SK-N-SH (cell line): ENCODE results near the gene ATP8B3. TPM values are rescaled to one million over a fixed set of nuclear protein-coding genes. Genes with fewer than 3 reads are reported as not detected.
A peak's percentile ranks its signal among the peaks of the same experiment; 100 is the strongest.

ENCODE experiments used
- CTCF ChIA-PET: fragments of 300-600, 350-600 bp; formaldehyde crosslinking; extraction: SDS; loops from one replicate; lab custom pipeline; 2021; lab: Yijun Ruan, JAX
- POLR2A ChIA-PET: fragments of 350-600 bp; sonication (Branson Sonifier 250); formaldehyde crosslinking; extraction: SDS; loops from one replicate; lab custom pipeline; 2020; ENCODE audit warnings: antibody characterized with exemption, inconsistent platforms; lab: Yijun Ruan, JAX
- DNase-seq: peaks from one replicate; pipeline ENCODE4 v3.0.0; 2012
- H2AFZ ChIP-seq: fragments of 200-600 bp; sonication (generic); 2 replicates; pipeline ENCODE4 v1.8.1; 2016; ENCODE audit warnings: antibody characterized with exemption, mild to moderate bottlenecking, low read depth
- H3F3A ChIP-seq: fragments of 200-600 bp; sonication (generic); replicated peaks from 2 replicates; pipeline ENCODE3; 2016; ENCODE audit warnings: antibody characterized with exemption, mild to moderate bottlenecking; ENCODE audit not compliant: insufficient read depth
- H3K27ac ChIP-seq, 2 experiments: fragments of 200-500 bp in 1 of 2; fragments of 200-600 bp in 1 of 2; sonication (Bioruptor generic) in 1 of 2; sonication (generic), shearing (Covaris generic) in 1 of 2; 2 replicates each; pipeline versions ENCODE4 v1.5.1 to v1.6.1; 2014 to 2016; ENCODE audit warnings: low read depth in 2 of 2, inconsistent platforms in 1 of 2, low read length in 1 of 2, mild to moderate bottlenecking in 1 of 2, mixed read lengths in 1 of 2
- H3K27me3 ChIP-seq: fragments of 200-600 bp; sonication (generic), shearing (Covaris generic); 2 replicates; pipeline ENCODE4 v1.6.1; 2016; ENCODE audit warnings: mixed run types; ENCODE audit not compliant: insufficient read depth
- H3K36me3 ChIP-seq, 2 experiments: fragments of 200-500 bp in 1 of 2; fragments of 200-600 bp in 1 of 2; sonication (Bioruptor generic) in 1 of 2; sonication (generic) in 1 of 2; replicated peaks in 1 of 2; 2 replicates each; pipeline versions ENCODE3 to v1.5.1; 2014 to 2016; ENCODE audit warnings: low read length in 1 of 2, mild to moderate bottlenecking in 1 of 2; ENCODE audit not compliant: insufficient read depth in 2 of 2, control insufficient read depth in 1 of 2
- H3K4me1 ChIP-seq, 2 experiments: fragments of 200-500 bp in 1 of 2; fragments of 200-600 bp in 1 of 2; sonication (Bioruptor generic) in 1 of 2; sonication (generic), shearing (Covaris generic) in 1 of 2; 2 replicates each; pipeline versions ENCODE4 v1.5.1 to v1.6.1; 2014 to 2016; ENCODE audit warnings: low read depth in 1 of 2, low read length in 1 of 2, mixed run types in 1 of 2; ENCODE audit not compliant: insufficient read depth in 2 of 2, control insufficient read depth in 1 of 2
- H3K4me2 ChIP-seq: fragments of 200-600 bp; sonication (generic), shearing (Covaris generic); 2 replicates; pipeline ENCODE4 v1.6.1; 2017; ENCODE audit warnings: mixed run types
- H3K4me3 ChIP-seq, 2 experiments: fragments of 200-500 bp in 1 of 2; fragments of 200-600 bp in 1 of 2; sonication (Bioruptor generic) in 1 of 2; sonication (generic), shearing (Covaris generic) in 1 of 2; 2 replicates each; pipeline versions ENCODE4 v1.5.1 to v1.8.1; 2014 to 2016; ENCODE audit warnings: low read depth in 2 of 2, inconsistent platforms in 1 of 2, low read length in 1 of 2, mild to moderate bottlenecking in 1 of 2, mixed read lengths in 1 of 2, moderate library complexity in 1 of 2
- H3K79me2 ChIP-seq: fragments of 200-600 bp; sonication (generic); 2 replicates; pipeline ENCODE4 v1.8.1; 2017; ENCODE audit warnings: mild to moderate bottlenecking; ENCODE audit not compliant: insufficient read depth
- H3K9ac ChIP-seq: fragments of 200-600 bp; sonication (generic); 2 replicates; pipeline ENCODE4 v1.6.1; 2017; ENCODE audit warnings: mixed run types
- H3K9me2 ChIP-seq: fragments of 200-600 bp; sonication (generic); 2 replicates; pipeline ENCODE4 v1.6.1; 2017; ENCODE audit warnings: mixed run types
- H3K9me3 ChIP-seq: fragments of 200-600 bp; sonication (generic); 2 replicates; pipeline ENCODE4 v1.6.1; 2017; ENCODE audit warnings: mixed run types, mild to moderate bottlenecking, moderate library complexity
- H4K20me1 ChIP-seq: fragments of 200-600 bp; sonication (generic); 2 replicates; pipeline ENCODE4 v1.6.1; 2017; ENCODE audit warnings: mild to moderate bottlenecking, mixed run types; ENCODE audit not compliant: insufficient read depth
- CTCF ChIP-seq: fragments of 200-600 bp; sonication (generic); IDR thresholded peaks from 2 replicates; pipeline ENCODE4 v1.6.1; 2017; ENCODE audit warnings: antibody characterized with exemption, mild to moderate bottlenecking, moderate library complexity
- ELF1 ChIP-seq: IDR thresholded peaks from 2 replicates; pipeline ENCODE4 v1.4.0; 2012
- EP300 ChIP-seq, 2 experiments: IDR thresholded peaks; 2 replicates each; pipeline versions ENCODE4 v1.4.0 to v1.6.1; 2012; ENCODE audit warnings: borderline replicate concordance in 1 of 2, low read depth in 1 of 2, low read length in 1 of 2
- EZH2phosphoT487 ChIP-seq: fragments of 200-600 bp; sonication (generic); IDR thresholded peaks from 2 replicates; pipeline ENCODE4 v1.6.1; 2017; ENCODE audit warnings: low read depth, mixed run types, mild to moderate bottlenecking, antibody characterized with exemption, moderate library complexity, borderline replicate concordance
- FOSL2 ChIP-seq: IDR thresholded peaks from 2 replicates; pipeline ENCODE4 v1.4.0; 2012; ENCODE audit warnings: low read depth, mild to moderate bottlenecking, moderate library complexity, borderline replicate concordance
- FOXJ3 ChIP-seq: sonication (generic); formaldehyde crosslinking; IDR thresholded peaks from 2 replicates; pipeline ENCODE4 v1.5.1; 2020; ENCODE audit warnings: mild to moderate bottlenecking, missing genetic modification reagents
- GABPA ChIP-seq: IDR thresholded peaks from 2 replicates; pipeline ENCODE4 v1.4.0; 2012; ENCODE audit warnings: low read depth, mild to moderate bottlenecking
- MXI1 ChIP-seq: IDR thresholded peaks from 2 replicates; pipeline ENCODE4 v1.6.1; 2012; ENCODE audit warnings: mild to moderate bottlenecking, low read depth, low read length, improper control_type of control experiment
- NFIC ChIP-seq: IDR thresholded peaks from 2 replicates; pipeline ENCODE4 v1.4.0; 2012; ENCODE audit warnings: borderline replicate concordance
- POLR2AphosphoS5 ChIP-seq: IDR thresholded peaks from 2 replicates; pipeline ENCODE4 v1.6.1; 2012; ENCODE audit warnings: low read depth, low read length
- RAD21 ChIP-seq: IDR thresholded peaks from 2 replicates; pipeline ENCODE4 v1.6.1; 2012; ENCODE audit warnings: mild to moderate bottlenecking, low read length
- RCOR1 ChIP-seq: fragments of 150-350 bp; IDR thresholded peaks from 2 replicates; pipeline ENCODE4 v1.6.1; 2017; ENCODE audit warnings: antibody characterized with exemption, low read length
- REST ChIP-seq: IDR thresholded peaks from 2 replicates; pipeline ENCODE4 v1.6.1; 2012; ENCODE audit warnings: mild to moderate bottlenecking, low read depth, low read length, moderate library complexity
- RXRA ChIP-seq: IDR thresholded peaks from 2 replicates; pipeline ENCODE4 v1.4.0; 2012; ENCODE audit warnings: low read depth, mild to moderate bottlenecking, borderline replicate concordance
- SMC3 ChIP-seq: IDR thresholded peaks from 2 replicates; pipeline ENCODE4 v1.6.1; 2012; ENCODE audit warnings: low read depth, low read length, improper control_type of control experiment
- TAF1 ChIP-seq: IDR thresholded peaks from 2 replicates; pipeline ENCODE4 v1.6.1; 2012; ENCODE audit warnings: low read depth, mild to moderate bottlenecking, low read length, moderate library complexity, borderline replicate concordance
- TEAD4 ChIP-seq: IDR thresholded peaks from 2 replicates; pipeline ENCODE4 v1.4.0; 2012; ENCODE audit warnings: mild to moderate bottlenecking, borderline replicate concordance; ENCODE audit not compliant: insufficient read depth
- YY1 ChIP-seq: IDR thresholded peaks from 2 replicates; pipeline ENCODE4 v1.4.0; 2012; ENCODE audit warnings: low read depth, mild to moderate bottlenecking
- ZBTB33 ChIP-seq: IDR thresholded peaks from 2 replicates; pipeline ENCODE4 v1.4.0; 2012; ENCODE audit warnings: low read depth, borderline replicate concordance
- WGBS: methylation state at CpG from one replicate; pipeline ENCODE4 v1.1.6; 2017; ENCODE audit warnings: low lambda C conversion rate; 5-methylcytosine and 5-hydroxymethylcytosine counted together
- polyA plus RNA-seq, 3 experiments: library from polyadenylated mRNA; depleted of rRNA; stranded (reverse); fragments of >200 nt; gene quantifications; 2 replicates each; pipeline ENCODE4 v1.2.3, GENCODE V29; 2012

ATP8B3 gene
- polyA plus RNA-seq, 1 of the 3 experiments (the other 2 are of a cell fraction) = 8.0 TPM

GRCh38 chr19:1850809-1851653 is 39.0 kb upstream of the ATP8B3 start:
- H3K9me2 ChIP-seq = no peaks in the 10 kb centered on the region
- POLR2A ChIA-PET = no interaction called here
- H3F3A ChIP-seq = peaks cover 26% of the 10 kb centered on the region
- no peak overlapping the region for H3K4me3 ChIP-seq
- H3K27ac ChIP-seq = no peak overlapping the region
- no peak for TF ChIP-seq TAF1
- peak; percentile 26; the same call in 1 of the 2 replicates for TF ChIP-seq CTCF
- TF ChIP-seq SMC3 = no peak
- TF ChIP-seq POLR2AphosphoS5 = no peak
- TF ChIP-seq, all 33 proteins: peak for 1
- Histone ChIP-seq H3K4me1 (peaks cover 18 to 29% of the 10 kb centered on the region in 2 experiments; a peak in 3 of 4 replicates), H3K4me2 (no peak overlapping the region), H3K9me3 (no peaks in the 10 kb centered on the region), H3K9ac (no peak overlapping the region), H3K36me3 (peaks cover 3 to 6% of the 10 kb centered on the region in 2 experiments), H3K27me3 (no peaks in the 10 kb centered on the region), H3K79me2 (peaks cover 78% of the 10 kb centered on the region), H4K20me1 (peaks cover 85% of the 10 kb centered on the region), H2AFZ (no peak overlapping the region)
- DNase-seq = no peak
- CTCF ChIA-PET = interaction anchor here (1.0 to 2.8 kb wide), 3 partner anchors 13 to 178 kb away, joined by 3 to 11 read pairs (median 4); no protein-coding TSS in a partner anchor
- WGBS = 95% methylated on average over 30 of the region's 31 CpGs

GRCh38 chr19:1849886-1850398 is 37.9 kb upstream of the ATP8B3 start:
- 87% methylated on average over 10 of the region's 10 CpGs for WGBS
- no peak overlapping the region for H3K27ac ChIP-seq
- H3K9me3 ChIP-seq = no peaks in the 10 kb centered on the region
- H3K79me2 ChIP-seq = peaks cover 78% of the 10 kb centered on the region
- no peak overlapping the region for H3K4me2 ChIP-seq
- H3K4me3 ChIP-seq = no peak overlapping the region
- no peaks in the 10 kb centered on the region for H3K27me3 ChIP-seq
- POLR2A ChIA-PET = no interaction called here
- peaks cover 3 to 6% of the 10 kb centered on the region in 2 experiments for H3K36me3 ChIP-seq
- peaks cover 8 to 23% of the 10 kb centered on the region in 2 experiments; a peak in 3 of 4 replicates for H3K4me1 ChIP-seq
- H2AFZ ChIP-seq = no peak overlapping the region
- H3K9me2 ChIP-seq = no peaks in the 10 kb centered on the region
- peaks cover 22% of the 10 kb centered on the region for H3F3A ChIP-seq
- H3K9ac ChIP-seq = no peak overlapping the region
- no peak for DNase-seq
- H4K20me1 ChIP-seq = peaks cover 87% of the 10 kb centered on the region
- CTCF ChIA-PET = interaction anchor here (0.9 to 2.0 kb wide), 7 partner anchors 8 to 54 kb away, joined by 3 to 16 read pairs (median 4); no protein-coding TSS in a partner anchor
- TF ChIP-seq REST (no peak), ELF1 (no peak), FOXJ3 (no peak), ZBTB33 (no peak), TEAD4 (no peak), RCOR1 (no peak), SMC3 (no peak), MXI1 (no peak), GABPA (no peak), YY1 (no peak), NFIC (no peak), FOSL2 (no peak), EZH2phosphoT487 (no peak), RAD21 (no peak), EP300 (IDR thresholded peaks at IDR 0.05; ENCODE audit: borderline replicate concordance in 1 of 2, low read depth in 1 of 2, low read length in 1 of 2) (no peak), RXRA (no peak)
